Keratinocyte (primary cell): Measurements from ENCODE around the gene GTF2F1.

Experiments
- EZH2 ChIP-seq: IDR thresholded peaks from one replicate; pipeline ENCODE4 v1.6.1; 2012; ENCODE audit warnings: inconsistent platforms, mild to moderate bottlenecking, low read length, moderate library complexity
- TF ChIP-seq, protein P1 (sequence below), 3 experiments: IDR thresholded peaks in 1 of 3; conservative IDR thresholded peaks in 1 of 3; optimal IDR thresholded peaks in 1 of 3; 2 replicates in 2 of 3; 3 replicates in 1 of 3; pipeline versions ENCODE3 to v1.5.1; 2011; ENCODE audit warnings: low read length in 3 of 3, mild to moderate bottlenecking in 3 of 3, moderate library complexity in 2 of 3, control low read depth in 1 of 3, inconsistent platforms in 1 of 3; ENCODE audit not compliant: insufficient read depth in 2 of 3; ENCODE audit errors: extremely low read depth in 1 of 3

DNA sequence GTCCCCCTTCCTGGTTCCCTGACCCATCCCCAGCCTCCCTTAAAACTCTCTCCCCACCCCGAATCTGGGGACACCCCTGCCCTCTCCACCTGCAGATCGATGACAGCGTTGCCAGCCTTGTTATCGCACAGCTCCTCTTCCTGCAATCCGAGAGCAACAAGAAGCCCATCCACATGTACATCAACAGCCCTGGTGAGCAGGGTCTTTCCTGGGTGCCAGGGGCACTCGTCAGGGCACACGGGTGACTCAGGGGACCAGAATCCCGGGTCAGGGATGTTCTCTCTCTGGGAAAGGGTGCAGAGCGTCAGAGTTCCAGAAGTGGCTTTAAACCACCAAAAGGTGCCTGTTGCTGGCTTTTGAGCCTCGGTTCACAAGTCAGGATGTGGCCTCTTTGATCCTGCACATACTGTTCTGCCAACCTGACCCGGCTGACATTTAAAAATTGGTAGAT, 30.6 kb downstream of the GTF2F1 start:
- TF ChIP-seq, protein P1, sequence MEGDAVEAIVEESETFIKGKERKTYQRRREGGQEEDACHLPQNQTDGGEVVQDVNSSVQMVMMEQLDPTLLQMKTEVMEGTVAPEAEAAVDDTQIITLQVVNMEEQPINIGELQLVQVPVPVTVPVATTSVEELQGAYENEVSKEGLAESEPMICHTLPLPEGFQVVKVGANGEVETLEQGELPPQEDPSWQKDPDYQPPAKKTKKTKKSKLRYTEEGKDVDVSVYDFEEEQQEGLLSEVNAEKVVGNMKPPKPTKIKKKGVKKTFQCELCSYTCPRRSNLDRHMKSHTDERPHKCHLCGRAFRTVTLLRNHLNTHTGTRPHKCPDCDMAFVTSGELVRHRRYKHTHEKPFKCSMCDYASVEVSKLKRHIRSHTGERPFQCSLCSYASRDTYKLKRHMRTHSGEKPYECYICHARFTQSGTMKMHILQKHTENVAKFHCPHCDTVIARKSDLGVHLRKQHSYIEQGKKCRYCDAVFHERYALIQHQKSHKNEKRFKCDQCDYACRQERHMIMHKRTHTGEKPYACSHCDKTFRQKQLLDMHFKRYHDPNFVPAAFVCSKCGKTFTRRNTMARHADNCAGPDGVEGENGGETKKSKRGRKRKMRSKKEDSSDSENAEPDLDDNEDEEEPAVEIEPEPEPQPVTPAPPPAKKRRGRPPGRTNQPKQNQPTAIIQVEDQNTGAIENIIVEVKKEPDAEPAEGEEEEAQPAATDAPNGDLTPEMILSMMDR (optimal IDR thresholded peaks at IDR 0.05 in 1 of 3, IDR thresholded peaks at IDR 0.05 in 1 of 3, conservative IDR thresholded peaks at IDR 0.05 in 1 of 3; ENCODE audit: extremely low read depth in 1 of 3, insufficient read depth in 2 of 3, low read length in 3 of 3) = no peak
- no peak for TF ChIP-seq EZH2
